GM12891 (cell line): ENCODE measurements around the gene LIN28B.

Source experiments
- DNase-seq: peaks from one replicate; pipeline ENCODE4 v3.0.0; 2011; ENCODE audit warnings: low spot score; ENCODE audit not compliant: insufficient read length
- FAIRE-seq: peaks from 2 replicates; lab custom pipeline; 2011; peaks lifted over from hg19 to GRCh38; lab: Jason Lieb, UNC
- PAX5 ChIP-seq: IDR thresholded peaks from 2 replicates; pipeline ENCODE4 v1.6.1; 2011; ENCODE audit warnings: low read length, moderate library complexity, mild to moderate bottlenecking; ENCODE audit not compliant: insufficient read depth, severe bottlenecking
- POLR2A ChIP-seq: IDR thresholded peaks from 2 replicates; pipeline ENCODE4 v1.6.1; 2011; ENCODE audit warnings: low read depth, low read length, control low read depth
- POLR2AphosphoS5 ChIP-seq: IDR thresholded peaks from 2 replicates; pipeline ENCODE4 v1.6.1; 2011; ENCODE audit warnings: low read depth, low read length, control low read depth
- POU2F2 ChIP-seq: IDR thresholded peaks from 2 replicates; pipeline ENCODE4 v1.6.1; 2011; ENCODE audit warnings: low read depth, mild to moderate bottlenecking, control low read depth, low read length, moderate library complexity
- SPI1 ChIP-seq: IDR thresholded peaks from 2 replicates; pipeline ENCODE4 v1.6.1; 2011; ENCODE audit warnings: low read depth, low read length, control low read depth
- TAF1 ChIP-seq: IDR thresholded peaks from 2 replicates; pipeline ENCODE4 v1.6.1; 2011; ENCODE audit warnings: low read depth, low read length, control low read depth

Gene LIN28B

DNA sequence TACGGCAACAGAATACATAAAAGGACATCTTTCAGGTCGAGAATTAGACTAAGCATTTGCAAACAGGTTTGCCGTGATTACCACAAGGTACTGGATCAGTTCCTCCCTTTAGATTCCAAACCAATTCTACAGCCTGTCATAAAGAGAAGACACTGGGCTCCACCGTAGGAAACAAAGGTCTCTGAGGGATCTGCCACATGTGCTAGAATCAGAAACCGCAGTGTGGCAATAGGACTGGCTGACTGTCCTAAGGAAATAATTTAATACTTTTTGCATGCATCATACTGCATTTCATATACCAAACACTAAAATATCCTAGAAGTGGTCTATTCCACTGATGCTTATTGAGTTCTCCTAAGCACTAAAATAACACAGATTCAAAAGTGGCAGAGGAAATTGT, 163.7 kb downstream of the LIN28B start:
- TF ChIP-seq TAF1 (no peak), POU2F2 (no peak), POLR2A (no peak), SPI1 (no peak), PAX5 (no peak), POLR2AphosphoS5 (no peak)
- DNase-seq (no peak), FAIRE-seq (no peak)

DNA sequence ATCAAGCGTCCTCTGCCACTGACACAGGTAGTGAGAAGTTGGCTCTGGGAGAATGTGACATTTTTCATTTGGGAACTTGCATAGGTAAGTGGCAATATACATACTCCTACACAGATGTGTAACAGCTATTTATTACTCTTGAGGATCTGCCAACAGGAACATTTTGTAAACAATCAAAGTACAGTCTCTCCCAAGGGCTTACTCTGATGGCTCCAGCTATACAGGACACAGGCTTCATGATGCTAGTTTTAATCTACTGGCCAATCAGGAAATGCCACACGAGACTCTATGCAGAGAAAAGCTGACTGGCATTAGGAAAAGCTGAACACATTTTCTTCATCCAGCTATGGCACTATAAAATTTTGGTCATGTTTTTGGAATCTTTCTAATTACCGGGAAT, 165.1 kb downstream of the LIN28B start:
- FAIRE-seq (no peak), DNase-seq (no peak)
- TF ChIP-seq POU2F2 (no peak), SPI1 (no peak), PAX5 (no peak), TAF1 (no peak)

GRCh38 chr6:105122717-105123116, 165.8 kb downstream of the LIN28B start:
- TF ChIP-seq POLR2AphosphoS5: no peak
- TF ChIP-seq POU2F2: no peak
- FAIRE-seq: no peak
- DNase-seq: no peak
